Adrenal gland (tissue), 5 donors: ENCODE data around the gene VWA3B.

Source experiments
- CTCF ChIP-seq, 6 experiments: fragments of 450-650 bp in 4 of 6; fragments of 200-600 bp in 2 of 6; sonication (generic) in 1 of 6; IDR thresholded peaks; 1 replicate in 5 of 6; 2 replicates in 1 of 6; pipeline versions ENCODE4 v1.5.1 to v1.8.0; 2016 to 2021; ENCODE audit warnings: antibody characterized with exemption in 6 of 6, mild to moderate bottlenecking in 2 of 6, moderate library complexity in 1 of 6
- POLR2A ChIP-seq, 2 donors: fragments of 450-650 bp; IDR thresholded peaks; one replicate each; pipeline ENCODE4 v1.6.1; 2017; ENCODE audit warnings: antibody characterized with exemption in 2 of 2, mild to moderate bottlenecking in 2 of 2, moderate library complexity in 1 of 2
- donor health status: DM: no; HTN: no; CAD: no.

GRCh38 chr2:98118852-98119251 lies 31.9 kb downstream of the VWA3B start:
- TF ChIP-seq CTCF (IDR thresholded peaks at IDR 0.05) (no peak), POLR2A (IDR thresholded peaks at IDR 0.05) (no peak)
